DND-41 (cell line): ENCODE data around the gene SLC24A4.

Experiments
- CTCF ChIP-seq: IDR thresholded peaks from 2 replicates; pipeline ENCODE4 v1.5.1; 2012; ENCODE audit warnings: borderline replicate concordance, low read length, moderate library complexity, mild to moderate bottlenecking; ENCODE audit not compliant: poor library complexity, severe bottlenecking; ENCODE audit errors: extremely low read depth
- EZH2 ChIP-seq: IDR thresholded peaks from 3 replicates; pipeline ENCODE4 v1.6.1; 2012; ENCODE audit warnings: borderline replicate concordance, low read depth, mild to moderate bottlenecking, moderate library complexity, low read length, inconsistent platforms; ENCODE audit not compliant: severe bottlenecking

- no peak for TF ChIP-seq CTCF
- no peak for TF ChIP-seq EZH2
Measured at GRCh38 chr14:92417759-92418158, 94.8 kb downstream of the SLC24A4 start.
